ENCODE measurements around the gene TMEM9.

DNA sequence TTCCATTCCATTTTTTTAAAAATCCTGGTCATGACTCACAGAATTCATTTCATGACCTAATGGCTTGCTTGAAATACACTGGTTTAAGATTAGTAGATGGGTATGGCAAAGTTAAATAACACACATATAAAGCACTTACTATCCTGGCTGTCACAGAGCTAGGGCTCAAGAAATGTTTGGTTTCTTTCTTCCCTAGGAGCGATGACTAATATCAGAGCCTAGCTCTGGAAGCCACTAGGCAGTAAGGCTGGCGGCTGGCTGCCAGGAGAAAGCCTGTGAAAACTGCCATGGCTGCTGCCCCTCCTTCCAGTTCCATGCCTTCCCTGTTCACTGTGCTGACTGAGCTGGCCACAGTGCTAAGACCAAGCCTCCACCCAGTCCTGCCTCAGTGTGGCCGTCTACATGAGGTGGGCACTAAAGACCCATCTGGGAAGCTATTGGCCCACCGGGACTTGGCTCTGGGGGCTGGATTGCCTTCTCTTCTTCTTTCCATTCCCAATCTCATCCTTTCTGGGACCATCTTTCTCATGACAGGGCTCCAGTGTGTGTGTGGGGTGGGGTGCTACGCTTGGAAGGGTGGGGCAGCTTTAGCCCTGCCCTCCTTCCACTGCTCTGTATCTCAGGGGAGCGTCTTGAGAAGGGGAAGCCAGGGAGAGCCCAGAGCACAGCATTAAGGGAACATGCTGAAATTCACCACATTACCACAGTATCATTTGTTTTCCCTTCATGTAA, 16.5 kb downstream of the TMEM9 start:
- TF ChIP-seq SUZ12 (IDR thresholded peaks at IDR 0.05; ENCODE audit: extremely low read depth, insufficient read depth, insufficient read length) (no peak), YY1 (IDR thresholded peaks at IDR 0.05; ENCODE audit: insufficient read depth, insufficient read length) (no peak), ZNF274 (IDR thresholded peaks at IDR 0.05; ENCODE audit: low read depth, low read length) (no peak)

All from NT2/D1 (cell line).